SHP77 treated with DMSO at 0.1 percent for 48 hours (cell line): Measurements from ENCODE around the gene LEFTY1.
"Not testable (repeated sequence)": the region's sequence is repeated elsewhere in the genome, so short reads cannot be mapped to it uniquely, and the experiment has no call there.

Experiments
- DNase-seq: peaks from one replicate; lab custom pipeline; 2025; lab: John Stamatoyannopoulos, UW

Gene LEFTY1

GRCh38 chr1:225888898-225889601 lies at the start of gene LEFTY1:
Gene LEFTY1, minus strand, starts transcription at chr1:225889146. Its CDS starts 80 bp downstream, at chr1:225889066.
- DNase-seq: no peak

GRCh38 chr1:225937048-225937968 lies 48.4 kb upstream of the LEFTY1 start:
- no peak for DNase-seq

- DNase-seq: no peak
These were observed 47.6 kb upstream of the LEFTY1 start for GRCh38 chr1:225936523-225936922.

- DNase-seq: not testable (repeated sequence)
These were observed 47.1 kb upstream of the LEFTY1 start for GRCh38 chr1:225936086-225936485.

- DNase-seq: no peak
These were observed 45.8 kb upstream of the LEFTY1 start for GRCh38 chr1:225934711-225935110.

- DNase-seq: no peak
These were observed 44.1 kb upstream of the LEFTY1 start for GRCh38 chr1:225933072-225933471.

- no peak for DNase-seq
These were observed 42.6 kb upstream of the LEFTY1 start for GRCh38 chr1:225931270-225932136.

GRCh38 chr1:225930566-225930965 lies 41.6 kb upstream of the LEFTY1 start:
- DNase-seq: no peak

GRCh38 chr1:225929462-225929861 lies 40.5 kb upstream of the LEFTY1 start:
- DNase-seq: not testable (repeated sequence)

GRCh38 chr1:225928186-225929175 lies 39.5 kb upstream of the LEFTY1 start:
- no peak for DNase-seq

GRCh38 chr1:225926551-225927113 lies 37.7 kb upstream of the LEFTY1 start:
- no peak for DNase-seq

GRCh38 chr1:225923692-225924555 lies 35.0 kb upstream of the LEFTY1 start, which contains the start of gene PYCR2:
Gene PYCR2, minus strand, starts transcription at chr1:225924250. Its CDS starts 140 bp downstream, at chr1:225924110.
- peak; percentile 92 for DNase-seq

- DNase-seq: no peak
These were observed 34.4 kb upstream of the LEFTY1 start for GRCh38 chr1:225923381-225923691.

- DNase-seq: no peak
These were observed 33.1 kb upstream of the LEFTY1 start for GRCh38 chr1:225921734-225922709.

GRCh38 chr1:225919906-225920305 lies 31.0 kb upstream of the LEFTY1 start:
- DNase-seq: no peak

GRCh38 chr1:225918280-225918679 lies 29.3 kb upstream of the LEFTY1 start:
- DNase-seq: no peak

- DNase-seq: no peak
These were observed 28.6 kb upstream of the LEFTY1 start for GRCh38 chr1:225917536-225917935.

- no peak for DNase-seq
These were observed 28.2 kb upstream of the LEFTY1 start for GRCh38 chr1:225917101-225917500.
